CD14-positive monocyte (primary cell): ENCODE data around the gene SMC5. TPM values are rescaled to one million over a fixed set of nuclear protein-coding genes. Genes with fewer than 3 reads are reported as not detected.

ENCODE experiments used
- DNase-seq, 3 donors: peaks; one replicate each; pipeline ENCODE4 v3.0.0-alpha.2; 2011 to 2022
- H2AFZ ChIP-seq: 2 replicates; pipeline ENCODE4 v1.6.0; 2012; ENCODE audit warnings: mild to moderate bottlenecking, low read depth, low read length, inconsistent platforms; ENCODE audit not compliant: insufficient read depth, poor library complexity, severe bottlenecking
- H3K27ac ChIP-seq, 2 donors: 1 replicate in 1 of 2; 2 replicates in 1 of 2; pipeline ENCODE4 v1.5.1; 2012 to 2013; ENCODE audit warnings: low read length in 2 of 2, control low read depth in 1 of 2, inconsistent platforms in 1 of 2, low read depth in 1 of 2, mild to moderate bottlenecking in 1 of 2
- H3K27me3 ChIP-seq, 2 donors: one replicate each; pipeline versions ENCODE4 v1.6.0 to v1.6.1; 2011 to 2013; ENCODE audit warnings: low read length in 2 of 2; ENCODE audit not compliant: control insufficient read depth in 2 of 2, insufficient read depth in 2 of 2
- H3K36me3 ChIP-seq, 2 donors: replicated peaks in 1 of 2; 1 replicate in 1 of 2; 2 replicates in 1 of 2; pipeline versions ENCODE4 v1.5.1 to v1.6.1; 2012 to 2013; ENCODE audit warnings: low read length in 2 of 2, control low read depth in 1 of 2, inconsistent platforms in 1 of 2, mild to moderate bottlenecking in 1 of 2; ENCODE audit not compliant: insufficient read depth in 2 of 2, control insufficient read depth in 1 of 2
- H3K4me1 ChIP-seq, 2 donors: 1 replicate in 1 of 2; 2 replicates in 1 of 2; pipeline versions ENCODE4 v1.5.1 to v1.6.1; 2012 to 2013; ENCODE audit warnings: low read length in 2 of 2, control low read depth in 1 of 2, inconsistent platforms in 1 of 2, mild to moderate bottlenecking in 1 of 2, moderate library complexity in 1 of 2; ENCODE audit not compliant: insufficient read depth in 2 of 2, control insufficient read depth in 1 of 2
- H3K4me2 ChIP-seq: replicated peaks from 2 replicates; pipeline ENCODE3; 2012; ENCODE audit warnings: low read length, moderate library complexity, mild to moderate bottlenecking; ENCODE audit not compliant: poor library complexity, severe bottlenecking; ENCODE audit errors: extremely low read depth
- H3K4me3 ChIP-seq, 3 experiments: fragments of 200-600 bp in 1 of 3; sonication (generic) in 1 of 3; replicated peaks in 1 of 3; 1 replicate in 2 of 3; 2 replicates in 1 of 3; pipeline ENCODE4 v1.5.1; 2011 to 2013; ENCODE audit warnings: low read length in 3 of 3, mild to moderate bottlenecking in 3 of 3, control low read depth in 2 of 3, low read depth in 2 of 3, inconsistent platforms in 1 of 3, moderate library complexity in 1 of 3
- H3K79me2 ChIP-seq: 2 replicates; pipeline ENCODE4 v1.6.0; 2012; ENCODE audit warnings: mild to moderate bottlenecking, control low read depth, inconsistent platforms, low read length, moderate library complexity; ENCODE audit not compliant: insufficient read depth
- H3K9ac ChIP-seq: 2 replicates; pipeline ENCODE4 v1.6.0; 2017; ENCODE audit warnings: low read length, mild to moderate bottlenecking; ENCODE audit not compliant: insufficient read depth, poor library complexity, severe bottlenecking
- H3K9me3 ChIP-seq, 2 donors: replicated peaks in 1 of 2; 1 replicate in 1 of 2; 2 replicates in 1 of 2; pipeline versions ENCODE4 v1.5.1 to v1.6.1; 2012 to 2013; ENCODE audit warnings: low read length in 2 of 2, control low read depth in 1 of 2; ENCODE audit not compliant: control insufficient read depth in 1 of 2, insufficient read depth in 1 of 2
- H4K20me1 ChIP-seq: 2 replicates; pipeline ENCODE4 v1.6.0; 2012; ENCODE audit warnings: mild to moderate bottlenecking, low read length, control low read depth, moderate library complexity; ENCODE audit not compliant: insufficient read depth
- H3K27ac Mint-ChIP-seq, 7 donors: one replicate each; pipeline ENCODE4 v1.8.0; 2020; ENCODE audit warnings: mild to moderate bottlenecking in 7 of 7, mixed read lengths in 7 of 7, moderate library complexity in 6 of 7, inconsistent platforms in 2 of 7
- H3K27me3 Mint-ChIP-seq, 3 donors: one replicate each; pipeline ENCODE4 v1.8.0; 2021 to 2022; ENCODE audit warnings: low read depth in 3 of 3, mild to moderate bottlenecking in 3 of 3, mixed read lengths in 3 of 3, moderate library complexity in 3 of 3, inconsistent platforms in 1 of 3
- H3K36me3 Mint-ChIP-seq, 2 donors: one replicate each; pipeline ENCODE4 v1.8.0; 2020; ENCODE audit warnings: mixed read lengths in 2 of 2, inconsistent platforms in 1 of 2, mild to moderate bottlenecking in 1 of 2
- H3K4me1 Mint-ChIP-seq: one replicate; pipeline ENCODE4 v1.8.0; 2020; ENCODE audit warnings: mild to moderate bottlenecking, mixed read lengths
- H3K4me3 Mint-ChIP-seq, 2 donors: one replicate each; pipeline ENCODE4 v1.8.0; 2020; ENCODE audit warnings: mild to moderate bottlenecking in 2 of 2, mixed read lengths in 2 of 2, moderate library complexity in 1 of 2
- H3K9me3 Mint-ChIP-seq, 7 donors: one replicate each; pipeline ENCODE4 v1.8.0; 2020 to 2022; ENCODE audit warnings: mixed read lengths in 7 of 7, mild to moderate bottlenecking in 6 of 7, moderate library complexity in 6 of 7, inconsistent platforms in 2 of 7
- WGBS: methylation state at CpG from one replicate; pipeline ENCODE4 v1.1.5; 2013; ENCODE audit warnings: missing lambda C conversion rate; ENCODE audit not compliant: insufficient coverage; 5-methylcytosine and 5-hydroxymethylcytosine counted together
- intact Hi-C, 2 donors: fragments of 100-400 bp; cut with micrococcal nuclease; formaldehyde crosslinking; loops; one replicate each; pipeline versions ENCODE4 v1.15.0 to v1.15.1; 2023
- polyA plus RNA-seq, 3 donors: library from polyadenylated mRNA; depleted of rRNA in 1 of 3; unstranded in 2 of 3; stranded (reverse) in 1 of 3; fragments of 300-500 nt in 2 of 3; fragments of >200 nt in 1 of 3; fragmentation: Illumina TruSeq in 2 of 3; gene quantifications; 1 replicate in 2 of 3; 2 replicates in 1 of 3; pipeline ENCODE4 v1.2.3, GENCODE V29; 2012 to 2021
- TF ChIP-seq, protein P1 (sequence below): fragments of 200-600 bp; IDR thresholded peaks from one replicate; pipeline ENCODE4 v1.8.0; 2022; ENCODE audit warnings: antibody characterized with exemption, mild to moderate bottlenecking

The SMC5 gene
- polyA plus RNA-seq, 3 donors: 4.9 to 13.6 (median 5.1) TPM

DNA sequence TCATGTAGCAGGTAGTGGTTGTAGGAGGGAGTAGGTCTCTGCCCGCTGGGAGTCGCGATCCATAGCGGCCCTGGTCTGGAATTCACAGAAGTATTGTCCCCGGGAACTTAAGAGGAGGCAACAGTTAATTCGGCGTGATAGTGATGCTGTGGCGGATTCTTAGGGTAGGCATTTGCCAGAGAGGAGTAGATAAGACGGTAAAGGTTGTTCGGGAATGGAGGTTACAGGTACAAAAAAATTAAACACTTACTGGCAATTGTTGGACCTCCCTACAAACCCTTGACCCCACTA, 679 bp downstream of the SMC5 start:
- H2AFZ ChIP-seq: peak overlapping the region; percentile 98
- no peaks in the 10 kb centered on the region for H3K27me3 ChIP-seq
- intact Hi-C loops: loop anchor here in 1 of 2 donors (10.0 kb wide), 1 partner anchor 345 kb away; no protein-coding TSS in a partner anchor
- TF ChIP-seq, protein P1, sequence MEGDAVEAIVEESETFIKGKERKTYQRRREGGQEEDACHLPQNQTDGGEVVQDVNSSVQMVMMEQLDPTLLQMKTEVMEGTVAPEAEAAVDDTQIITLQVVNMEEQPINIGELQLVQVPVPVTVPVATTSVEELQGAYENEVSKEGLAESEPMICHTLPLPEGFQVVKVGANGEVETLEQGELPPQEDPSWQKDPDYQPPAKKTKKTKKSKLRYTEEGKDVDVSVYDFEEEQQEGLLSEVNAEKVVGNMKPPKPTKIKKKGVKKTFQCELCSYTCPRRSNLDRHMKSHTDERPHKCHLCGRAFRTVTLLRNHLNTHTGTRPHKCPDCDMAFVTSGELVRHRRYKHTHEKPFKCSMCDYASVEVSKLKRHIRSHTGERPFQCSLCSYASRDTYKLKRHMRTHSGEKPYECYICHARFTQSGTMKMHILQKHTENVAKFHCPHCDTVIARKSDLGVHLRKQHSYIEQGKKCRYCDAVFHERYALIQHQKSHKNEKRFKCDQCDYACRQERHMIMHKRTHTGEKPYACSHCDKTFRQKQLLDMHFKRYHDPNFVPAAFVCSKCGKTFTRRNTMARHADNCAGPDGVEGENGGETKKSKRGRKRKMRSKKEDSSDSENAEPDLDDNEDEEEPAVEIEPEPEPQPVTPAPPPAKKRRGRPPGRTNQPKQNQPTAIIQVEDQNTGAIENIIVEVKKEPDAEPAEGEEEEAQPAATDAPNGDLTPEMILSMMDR: no peak
- H3K36me3 ChIP-seq: peaks cover 8 to 42% of the 10 kb centered on the region in 2 donors
- peaks cover 0 to 3% (median 0%) of the 10 kb centered on the region in 3 donors for H3K27me3 Mint-ChIP-seq
- H3K79me2 ChIP-seq: peaks cover 52% of the 10 kb centered on the region
- peak overlapping the region; percentile 92 to 94 for H3K4me3 Mint-ChIP-seq
- H3K4me1 ChIP-seq: peaks cover 25 to 34% of the 10 kb centered on the region in 2 donors
- peak overlapping the region; percentile 57 to 91 (median 86) for H3K4me3 ChIP-seq
- H3K9me3 ChIP-seq: no peaks in the 10 kb centered on the region
- H3K36me3 Mint-ChIP-seq: peaks cover 24 to 32% of the 10 kb centered on the region in 2 donors
- H3K4me2 ChIP-seq: peak overlapping the region; percentile 92
- H3K27ac ChIP-seq: peak overlapping the region; percentile 93 to 96
- H3K27ac Mint-ChIP-seq: peak overlapping the region; percentile 86 to 98 (median 94)
- H3K9ac ChIP-seq: peak overlapping the region; percentile 90
- 0% methylated on average over 5 of the region's 10 CpGs for WGBS
- peaks cover 53% of the 10 kb centered on the region for H3K4me1 Mint-ChIP-seq
- no peak for DNase-seq
- peaks cover 0 to 3% (median 0%) of the 10 kb centered on the region in 7 donors for H3K9me3 Mint-ChIP-seq
- peaks cover 40% of the 10 kb centered on the region for H4K20me1 ChIP-seq

DNA sequence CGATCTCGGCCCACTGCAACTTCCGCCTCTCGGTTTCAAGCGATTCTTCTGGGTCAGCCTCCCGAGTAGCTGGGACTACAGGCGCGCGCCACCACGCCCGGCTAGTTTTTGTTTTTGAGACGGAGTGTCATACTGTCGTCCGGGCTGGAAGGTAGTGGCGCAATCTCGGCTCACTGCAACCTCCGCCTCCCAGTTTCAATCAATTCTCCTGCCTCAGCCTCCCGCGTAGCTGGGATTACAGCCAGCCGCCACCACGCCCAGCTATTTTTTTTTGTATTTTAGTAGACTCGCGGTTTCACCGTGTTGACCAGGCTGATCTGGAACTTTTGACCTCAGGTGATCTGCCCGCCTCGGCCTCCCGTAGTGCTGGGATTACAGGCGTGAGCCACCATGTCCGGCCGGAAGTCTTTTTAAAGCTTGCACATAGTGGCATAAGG, 1.2 kb downstream of the SMC5 start:
- Histone ChIP-seq H3K27ac (no peak overlapping the region), H3K9ac (no peak overlapping the region), H3K27me3 (no peaks in the 10 kb centered on the region), H3K36me3 (peaks cover 13 to 47% of the 10 kb centered on the region in 2 donors), H3K4me3 (peak overlapping the region in 2 of 3 experiments; percentile 57 to 91), H4K20me1 (peaks cover 40% of the 10 kb centered on the region), H2AFZ (no peak overlapping the region), H3K4me1 (peaks cover 25 to 34% of the 10 kb centered on the region in 2 donors), H3K79me2 (peaks cover 57% of the 10 kb centered on the region), H3K4me2 (peak overlapping the region; percentile 92), H3K9me3 (no peaks in the 10 kb centered on the region)
- DNase-seq: no peak
- TF ChIP-seq, protein P1: no peak
- Mint-ChIP-seq H3K27me3 (peaks cover 0 to 3% (median 0%) of the 10 kb centered on the region in 3 donors), H3K36me3 (peaks cover 30 to 38% of the 10 kb centered on the region in 2 donors), H3K4me1 (peaks cover 53% of the 10 kb centered on the region), H3K9me3 (peaks cover 0 to 3% (median 0%) of the 10 kb centered on the region in 7 donors), H3K4me3 (peak overlapping the region; percentile 92 to 94), H3K27ac (peak overlapping the region in 5 of 7 donors; percentile 22 to 98 (median 93))
- intact Hi-C loops: no loop called here
- 99% methylated on average over 16 of the region's 30 CpGs for WGBS
